ENCODE data around the gene MYOZ3.

Gene MYOZ3

DNA sequence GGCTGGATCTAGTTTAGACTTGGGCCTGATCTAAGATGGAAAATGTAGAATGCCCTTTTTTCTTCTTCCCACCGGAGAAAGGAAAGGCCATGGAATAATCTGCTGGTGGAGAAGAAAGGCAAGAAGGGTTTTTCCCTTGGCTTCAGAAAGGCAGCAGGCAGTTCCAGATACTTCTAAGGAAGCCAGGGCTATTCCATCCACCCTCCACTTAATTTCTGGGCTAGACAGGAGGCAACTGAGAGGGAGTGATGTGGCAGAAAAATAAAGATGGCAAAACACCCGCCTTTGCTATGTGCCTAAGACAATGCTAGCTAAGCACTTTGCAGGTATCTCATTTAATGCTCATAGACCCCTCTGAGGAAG lies 9.9 kb downstream of the MYOZ3 start:
- no peak overlapping the region for H4K5ac ChIP-seq (ENCODE audit: low read length)
- WGBS (ENCODE audit: extremely low coverage, insufficient coverage, low lambda C conversion rate): no CpG with 5 or more reads among the region's 2 CpGs
- peak overlapping the region; percentile 57 for H3K4me2 ChIP-seq (ENCODE audit: low read length)
- H3K27me3 ChIP-seq (ENCODE audit: insufficient read depth, low read length, poor library complexity): no peaks in the 10 kb centered on the region
- H3K18ac ChIP-seq (ENCODE audit: low read length): peak overlapping the region; percentile 92
- no peak overlapping the region for H3K23ac ChIP-seq (ENCODE audit: low read length)
- H3K56ac ChIP-seq (ENCODE audit: low read length): peak overlapping the region; percentile 96
- H3K4me3 ChIP-seq (ENCODE audit: low read length): peak overlapping the region; percentile 57
- H3K27ac ChIP-seq (ENCODE audit: low read depth, low read length): peak overlapping the region; percentile 91
- no peak overlapping the region for H4K8ac ChIP-seq (ENCODE audit: low read depth, low read length)
- peak overlapping the region; percentile 47 for H2BK5ac ChIP-seq (ENCODE audit: low read length)
- H3K9ac ChIP-seq (ENCODE audit: low read length): peak overlapping the region; percentile 88
- no peak overlapping the region for H2AK5ac ChIP-seq (ENCODE audit: low read length)
- DNase-seq: peak; percentile 53
- no peaks in the 10 kb centered on the region for H3K79me1 ChIP-seq (ENCODE audit: low read length)
- no peak overlapping the region for H3K4ac ChIP-seq (ENCODE audit: low read depth, low read length)
- H3K36me3 ChIP-seq (ENCODE audit: control insufficient read depth, insufficient read depth, low read length): no peaks in the 10 kb centered on the region
- no peaks in the 10 kb centered on the region for H3K79me2 ChIP-seq (ENCODE audit: control insufficient read depth, insufficient read depth, low read length)
- no peak overlapping the region for H2BK120ac ChIP-seq (ENCODE audit: low read depth, low read length)
- H3K4me1 ChIP-seq (ENCODE audit: control insufficient read depth, low read depth, low read length): peaks cover 15% of the 10 kb centered on the region
- H2BK15ac ChIP-seq (replicated peaks; ENCODE audit: low read depth): no peak overlapping the region

DNA sequence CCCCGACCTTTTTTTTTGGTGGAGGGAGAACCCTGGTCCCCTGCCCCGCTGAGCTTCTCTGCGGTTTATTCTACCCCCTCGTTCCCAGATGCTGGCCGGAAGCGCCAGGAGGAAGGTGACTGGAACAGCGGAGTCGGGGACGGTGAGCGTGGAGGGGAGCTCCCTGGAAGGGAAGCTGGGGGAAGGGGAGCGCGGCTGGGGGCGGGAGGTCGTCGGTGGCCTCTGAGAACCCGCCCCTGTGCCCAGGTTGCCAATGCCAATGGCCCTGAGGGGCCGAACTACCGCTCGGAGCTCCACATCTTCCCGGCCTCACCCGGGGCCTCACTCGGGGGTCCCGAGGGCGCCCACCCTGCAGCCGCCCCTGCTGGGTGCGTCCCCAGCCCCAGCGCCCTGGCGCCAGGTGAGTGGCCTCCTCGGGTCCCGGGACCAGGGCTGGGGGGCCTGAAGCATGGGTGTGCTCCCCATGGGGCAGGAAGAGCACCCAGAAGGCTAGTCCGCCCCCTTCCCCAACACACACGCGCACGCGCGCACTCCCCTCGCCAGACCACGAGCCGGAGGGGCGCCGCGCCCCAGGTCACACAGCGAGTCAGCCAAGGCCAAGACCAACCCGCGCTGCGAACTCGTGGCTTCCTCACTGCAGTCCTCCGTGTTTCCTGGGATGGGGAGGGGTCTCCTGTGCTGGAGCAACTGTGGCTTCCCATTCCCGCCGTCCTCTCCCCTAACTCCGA lies 10.6 kb downstream of the MYOZ3 start:
- H3K56ac ChIP-seq (ENCODE audit: low read length): peak overlapping the region; percentile 96
- peak overlapping the region; percentile 88 for H3K9ac ChIP-seq (ENCODE audit: low read length)
- peak overlapping the region; percentile 80 for H2BK5ac ChIP-seq (ENCODE audit: low read length)
- peak overlapping the region; percentile 48 for H3K23ac ChIP-seq (ENCODE audit: low read length)
- no CpG with 5 or more reads among the region's 51 CpGs for WGBS (ENCODE audit: extremely low coverage, insufficient coverage, low lambda C conversion rate)
- H4K5ac ChIP-seq (ENCODE audit: low read length): no peak overlapping the region
- H2AK5ac ChIP-seq (ENCODE audit: low read length): no peak overlapping the region
- H4K8ac ChIP-seq (ENCODE audit: low read depth, low read length): peak overlapping the region; percentile 94
- H3K27me3 ChIP-seq (ENCODE audit: insufficient read depth, low read length, poor library complexity): no peaks in the 10 kb centered on the region
- H2BK15ac ChIP-seq (replicated peaks; ENCODE audit: low read depth): peak overlapping the region; percentile 60
- peak overlapping the region; percentile 90 for H3K4ac ChIP-seq (ENCODE audit: low read depth, low read length)
- peak overlapping the region; percentile 63 for H2BK120ac ChIP-seq (ENCODE audit: low read depth, low read length)
- H3K27ac ChIP-seq (ENCODE audit: low read depth, low read length): peak overlapping the region; percentile 91
- no peaks in the 10 kb centered on the region for H3K79me2 ChIP-seq (ENCODE audit: control insufficient read depth, insufficient read depth, low read length)
- H3K4me1 ChIP-seq (ENCODE audit: control insufficient read depth, low read depth, low read length): peaks cover 15% of the 10 kb centered on the region
- peak; percentile 79 for DNase-seq
- H3K4me2 ChIP-seq (ENCODE audit: low read length): peak overlapping the region; percentile 57
- no peaks in the 10 kb centered on the region for H3K79me1 ChIP-seq (ENCODE audit: low read length)
- H3K4me3 ChIP-seq (ENCODE audit: low read length): peak overlapping the region; percentile 57
- H3K36me3 ChIP-seq (ENCODE audit: control insufficient read depth, insufficient read depth, low read length): no peaks in the 10 kb centered on the region
- H3K18ac ChIP-seq (ENCODE audit: low read length): peak overlapping the region; percentile 92

DNA sequence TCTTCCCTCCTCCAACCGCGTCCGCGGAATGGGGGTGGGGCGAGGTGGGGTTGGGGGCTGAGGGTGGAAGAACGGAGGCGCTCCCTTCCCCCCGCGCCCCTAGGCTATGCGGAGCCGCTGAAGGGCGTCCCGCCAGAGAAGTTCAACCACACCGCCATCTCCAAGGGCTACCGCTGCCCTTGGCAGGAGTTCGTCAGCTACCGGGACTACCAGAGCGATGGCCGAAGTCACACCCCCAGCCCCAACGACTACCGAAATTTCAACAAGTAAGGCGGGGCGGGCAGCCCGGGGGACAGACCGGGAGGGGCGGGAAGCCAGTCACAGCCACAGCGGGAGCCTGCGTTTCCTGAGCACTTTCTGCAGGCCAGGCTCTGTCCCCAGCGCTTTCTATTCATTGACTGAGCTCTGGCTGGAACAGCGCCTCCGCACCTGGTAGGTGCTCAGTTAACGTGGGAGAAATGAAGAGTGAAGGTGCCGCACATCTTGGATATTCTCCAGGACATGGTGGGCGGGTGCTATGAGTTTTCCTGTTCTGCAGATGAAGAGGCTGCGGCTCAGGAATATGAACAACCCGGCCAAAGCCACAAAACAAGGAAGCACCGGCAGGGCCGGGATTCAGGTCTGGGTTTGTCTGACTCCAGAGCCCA lies 11.3 kb downstream of the MYOZ3 start:
- Histone ChIP-seq H3K4me2 (ENCODE audit: low read length) (peak overlapping the region; percentile 57), H4K8ac (ENCODE audit: low read depth, low read length) (no peak overlapping the region), H3K4me1 (ENCODE audit: control insufficient read depth, low read depth, low read length) (peaks cover 15% of the 10 kb centered on the region), H2BK5ac (ENCODE audit: low read length) (peak overlapping the region; percentile 80), H2BK15ac (replicated peaks; ENCODE audit: low read depth) (no peak overlapping the region), H2BK120ac (ENCODE audit: low read depth, low read length) (peak overlapping the region; percentile 63), H2AK5ac (ENCODE audit: low read length) (no peak overlapping the region), H3K4ac (ENCODE audit: low read depth, low read length) (peak overlapping the region; percentile 90), H3K27me3 (ENCODE audit: insufficient read depth, low read length, poor library complexity) (no peaks in the 10 kb centered on the region), H3K79me1 (ENCODE audit: low read length) (no peaks in the 10 kb centered on the region), H3K9ac (ENCODE audit: low read length) (peak overlapping the region; percentile 88), H3K56ac (ENCODE audit: low read length) (peak overlapping the region; percentile 96), H4K5ac (ENCODE audit: low read length) (no peak overlapping the region), H3K18ac (ENCODE audit: low read length) (peak overlapping the region; percentile 92), H3K79me2 (ENCODE audit: control insufficient read depth, insufficient read depth, low read length) (no peaks in the 10 kb centered on the region), H3K36me3 (ENCODE audit: control insufficient read depth, insufficient read depth, low read length) (no peaks in the 10 kb centered on the region), H3K4me3 (ENCODE audit: low read length) (peak overlapping the region; percentile 57), H3K27ac (ENCODE audit: low read depth, low read length) (peak overlapping the region; percentile 91), H3K23ac (ENCODE audit: low read length) (no peak overlapping the region)
- no CpG with 5 or more reads among the region's 38 CpGs for WGBS (ENCODE audit: extremely low coverage, insufficient coverage, low lambda C conversion rate)
- peak; percentile 93 for DNase-seq

DNA sequence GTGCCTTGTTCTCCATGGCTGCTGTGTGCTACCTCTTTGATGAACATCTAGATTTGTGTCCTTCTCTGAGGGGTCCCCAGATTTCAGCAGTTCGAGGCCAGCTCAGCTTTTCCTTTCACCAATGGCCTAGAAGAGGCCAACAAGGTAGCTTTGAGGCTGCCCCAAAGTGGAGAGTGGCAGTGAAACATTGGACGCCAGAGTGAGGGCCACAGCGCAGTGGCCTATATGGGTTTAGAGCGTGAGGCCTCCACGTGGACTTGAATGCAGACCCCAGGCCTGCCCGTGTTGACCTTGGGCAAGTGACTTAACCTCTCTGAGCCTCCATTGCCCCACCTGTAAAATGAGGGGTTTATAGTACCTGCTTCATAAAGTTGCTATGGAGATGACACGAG lies 11.8 kb downstream of the MYOZ3 start:
- no peak for DNase-seq
- Histone ChIP-seq H3K23ac (ENCODE audit: low read length) (no peak overlapping the region), H3K36me3 (ENCODE audit: control insufficient read depth, insufficient read depth, low read length) (no peaks in the 10 kb centered on the region), H3K9ac (ENCODE audit: low read length) (peak overlapping the region; percentile 88), H3K27me3 (ENCODE audit: insufficient read depth, low read length, poor library complexity) (no peaks in the 10 kb centered on the region), H2AK5ac (ENCODE audit: low read length) (peak overlapping the region; percentile 47), H3K4me3 (ENCODE audit: low read length) (peak overlapping the region; percentile 57), H2BK5ac (ENCODE audit: low read length) (peak overlapping the region; percentile 51), H3K56ac (ENCODE audit: low read length) (peak overlapping the region; percentile 96), H2BK15ac (replicated peaks; ENCODE audit: low read depth) (no peak overlapping the region), H3K4ac (ENCODE audit: low read depth, low read length) (peak overlapping the region; percentile 22), H2BK120ac (ENCODE audit: low read depth, low read length) (peak overlapping the region; percentile 54), H3K4me1 (ENCODE audit: control insufficient read depth, low read depth, low read length) (peaks cover 15% of the 10 kb centered on the region), H3K18ac (ENCODE audit: low read length) (peak overlapping the region; percentile 92), H3K79me1 (ENCODE audit: low read length) (no peaks in the 10 kb centered on the region), H3K27ac (ENCODE audit: low read depth, low read length) (peak overlapping the region; percentile 91), H4K5ac (ENCODE audit: low read length) (no peak overlapping the region), H3K4me2 (ENCODE audit: low read length) (peak overlapping the region; percentile 39), H4K8ac (ENCODE audit: low read depth, low read length) (no peak overlapping the region), H3K79me2 (ENCODE audit: control insufficient read depth, insufficient read depth, low read length) (no peaks in the 10 kb centered on the region)
- WGBS (ENCODE audit: extremely low coverage, insufficient coverage, low lambda C conversion rate): no CpG with 5 or more reads among the region's 7 CpGs

DNA sequence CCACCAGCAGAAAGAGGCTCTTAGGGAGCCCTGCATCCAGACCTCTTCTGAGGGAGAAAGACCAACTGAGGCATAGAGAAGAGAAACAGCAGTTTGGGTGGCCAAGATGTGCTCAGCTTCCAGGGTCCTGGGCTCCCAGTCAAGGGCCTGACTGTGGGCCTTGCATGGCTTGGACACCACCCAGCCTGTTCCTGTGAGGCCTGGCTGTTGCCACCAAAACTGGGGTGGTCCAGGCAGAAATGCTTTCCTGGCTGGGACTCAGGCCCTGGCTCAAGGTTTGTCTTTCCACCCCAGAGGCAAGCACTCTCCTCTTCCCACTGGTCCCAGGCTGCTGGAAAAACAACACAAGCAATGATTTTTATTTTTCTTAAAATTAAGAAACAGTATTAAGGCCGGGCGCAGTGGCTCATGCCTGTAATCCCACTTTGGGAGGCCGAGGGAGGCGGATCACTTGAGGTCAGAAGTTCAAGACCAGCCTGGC lies 13.3 kb downstream of the MYOZ3 start:
- H3K27me3 ChIP-seq (ENCODE audit: insufficient read depth, low read length, poor library complexity): no peaks in the 10 kb centered on the region
- H3K4me1 ChIP-seq (ENCODE audit: control insufficient read depth, low read depth, low read length): peaks cover 15% of the 10 kb centered on the region
- H3K79me2 ChIP-seq (ENCODE audit: control insufficient read depth, insufficient read depth, low read length): no peaks in the 10 kb centered on the region
- H3K4me3 ChIP-seq (ENCODE audit: low read length): no peak overlapping the region
- no peak overlapping the region for H2BK15ac ChIP-seq (replicated peaks; ENCODE audit: low read depth)
- no peak overlapping the region for H4K8ac ChIP-seq (ENCODE audit: low read depth, low read length)
- no peak overlapping the region for H2AK5ac ChIP-seq (ENCODE audit: low read length)
- H3K4ac ChIP-seq (ENCODE audit: low read depth, low read length): no peak overlapping the region
- no peak overlapping the region for H2BK5ac ChIP-seq (ENCODE audit: low read length)
- DNase-seq: no peak
- no CpG with 5 or more reads among the region's 4 CpGs for WGBS (ENCODE audit: extremely low coverage, insufficient coverage, low lambda C conversion rate)
- H3K56ac ChIP-seq (ENCODE audit: low read length): peak overlapping the region; percentile 77
- no peak overlapping the region for H4K5ac ChIP-seq (ENCODE audit: low read length)
- H3K23ac ChIP-seq (ENCODE audit: low read length): peak overlapping the region; percentile 59
- no peaks in the 10 kb centered on the region for H3K36me3 ChIP-seq (ENCODE audit: control insufficient read depth, insufficient read depth, low read length)
- H3K18ac ChIP-seq (ENCODE audit: low read length): no peak overlapping the region
- H3K9ac ChIP-seq (ENCODE audit: low read length): peak overlapping the region; percentile 16
- no peaks in the 10 kb centered on the region for H3K79me1 ChIP-seq (ENCODE audit: low read length)
- H2BK120ac ChIP-seq (ENCODE audit: low read depth, low read length): no peak overlapping the region
- H3K27ac ChIP-seq (ENCODE audit: low read depth, low read length): peak overlapping the region; percentile 29
- H3K4me2 ChIP-seq (ENCODE audit: low read length): no peak overlapping the region

Data from mesendoderm (in vitro differentiated cells).